ENCODE measurements around the gene KCNK18.
"Not testable (repeated sequence)": the region's sequence is repeated elsewhere in the genome, so short reads cannot be mapped to it uniquely, and the experiment has no call there.

Gene KCNK18

DNA sequence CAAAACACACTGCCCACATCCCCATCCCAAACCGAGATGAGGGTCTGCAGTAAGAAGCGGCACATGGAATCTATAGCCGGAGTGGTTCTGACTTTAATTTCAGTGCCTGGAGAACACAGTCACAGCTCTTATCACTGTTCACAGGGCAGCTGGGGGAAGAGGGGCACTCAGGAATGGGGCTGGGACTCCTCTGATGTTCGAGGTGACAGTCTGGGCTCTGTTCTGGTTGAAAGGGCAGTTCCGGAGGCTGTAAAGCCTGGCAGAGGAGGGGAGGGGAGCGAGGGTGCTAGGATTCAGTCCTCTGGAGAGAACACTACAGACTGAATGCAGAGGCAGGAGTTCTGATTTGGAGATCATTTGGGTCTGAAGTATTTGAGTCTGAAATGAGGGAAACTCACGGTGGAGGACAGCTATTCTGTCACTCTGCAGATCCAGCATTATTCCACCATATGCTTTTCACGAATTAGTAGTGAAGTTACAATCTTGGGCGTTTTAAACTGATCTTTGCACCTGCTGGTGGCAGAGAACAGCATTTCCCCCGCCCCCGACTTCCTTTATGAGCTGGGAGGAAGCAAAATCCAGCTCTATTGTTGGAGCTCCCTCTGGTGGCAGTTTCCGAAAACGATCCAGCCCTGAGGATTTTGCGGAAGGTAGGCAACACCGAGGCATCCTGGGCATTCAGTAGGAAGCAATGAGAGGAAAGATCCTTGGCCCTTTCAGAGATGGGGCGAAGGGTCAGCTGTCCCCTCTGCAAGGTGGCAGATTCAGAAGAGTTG, 22.7 kb upstream of the KCNK18 start:
- DNase-seq, result peak; percentile 87

DNA sequence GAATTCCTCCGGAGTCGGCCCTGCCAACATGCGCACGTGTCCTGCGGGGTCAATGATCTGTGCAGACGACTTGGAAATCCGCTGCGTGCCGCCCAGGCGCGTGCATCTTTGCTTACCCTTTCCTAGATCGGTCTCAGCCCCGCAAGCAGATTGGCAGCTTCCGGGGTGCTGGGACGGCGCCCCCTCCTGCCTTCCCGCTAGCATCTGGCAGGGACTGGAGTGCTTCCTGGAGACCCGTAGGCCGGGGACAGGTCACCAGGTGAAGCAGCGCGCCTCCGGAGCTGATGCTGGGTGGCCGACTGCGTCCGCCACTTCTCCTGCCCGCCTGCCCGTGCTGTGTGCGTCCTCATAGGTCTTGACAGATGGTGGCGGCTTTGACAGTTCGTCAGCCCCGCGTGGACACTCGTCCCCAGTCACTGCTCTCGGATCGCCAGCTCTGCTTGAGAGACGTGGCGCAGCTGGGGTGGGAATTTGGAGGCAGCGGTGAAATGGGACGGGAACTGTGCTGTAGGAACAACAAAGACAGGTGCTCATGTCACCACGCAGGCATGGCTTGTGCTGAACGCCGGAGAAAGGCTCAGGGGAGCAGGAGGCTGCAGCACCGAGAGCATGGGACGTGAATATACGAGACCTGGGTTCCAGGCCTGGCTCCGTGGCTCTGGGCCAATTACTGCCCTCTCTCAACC, 21.9 kb upstream of the KCNK18 start:
- no peak for DNase-seq

GRCh38 chr10:117175901-117176534, 21.3 kb upstream of the KCNK18 start:
- peak; percentile 81 for DNase-seq

GRCh38 chr10:117178190-117178589, 19.1 kb upstream of the KCNK18 start:
- DNase-seq, result no peak

- no peak for DNase-seq
These were observed 13.0 kb upstream of the KCNK18 start for GRCh38 chr10:117184296-117184695.

DNA sequence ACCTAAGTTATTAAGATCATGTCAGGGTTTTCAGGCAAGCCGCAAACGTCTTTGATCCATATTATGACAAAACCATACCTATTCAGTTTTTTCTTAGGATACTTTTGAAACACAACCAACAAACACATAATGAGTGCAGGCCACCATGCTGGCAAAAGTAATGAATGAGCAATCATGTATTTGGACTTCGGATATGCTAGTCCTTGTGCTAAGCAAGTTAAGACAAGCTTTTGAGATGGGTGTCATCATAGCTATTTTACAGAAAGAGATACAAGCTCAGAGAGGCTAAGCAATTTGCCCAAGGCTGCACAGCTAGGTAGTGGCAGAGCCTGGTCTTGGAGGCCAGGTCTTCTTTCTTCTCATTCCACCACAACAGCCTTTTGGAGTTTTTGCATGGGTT, 12.5 kb upstream of the KCNK18 start:
- no peak for DNase-seq

- not testable (repeated sequence) for DNase-seq
These were observed 11.5 kb upstream of the KCNK18 start for GRCh38 chr10:117185817-117186216.

DNA sequence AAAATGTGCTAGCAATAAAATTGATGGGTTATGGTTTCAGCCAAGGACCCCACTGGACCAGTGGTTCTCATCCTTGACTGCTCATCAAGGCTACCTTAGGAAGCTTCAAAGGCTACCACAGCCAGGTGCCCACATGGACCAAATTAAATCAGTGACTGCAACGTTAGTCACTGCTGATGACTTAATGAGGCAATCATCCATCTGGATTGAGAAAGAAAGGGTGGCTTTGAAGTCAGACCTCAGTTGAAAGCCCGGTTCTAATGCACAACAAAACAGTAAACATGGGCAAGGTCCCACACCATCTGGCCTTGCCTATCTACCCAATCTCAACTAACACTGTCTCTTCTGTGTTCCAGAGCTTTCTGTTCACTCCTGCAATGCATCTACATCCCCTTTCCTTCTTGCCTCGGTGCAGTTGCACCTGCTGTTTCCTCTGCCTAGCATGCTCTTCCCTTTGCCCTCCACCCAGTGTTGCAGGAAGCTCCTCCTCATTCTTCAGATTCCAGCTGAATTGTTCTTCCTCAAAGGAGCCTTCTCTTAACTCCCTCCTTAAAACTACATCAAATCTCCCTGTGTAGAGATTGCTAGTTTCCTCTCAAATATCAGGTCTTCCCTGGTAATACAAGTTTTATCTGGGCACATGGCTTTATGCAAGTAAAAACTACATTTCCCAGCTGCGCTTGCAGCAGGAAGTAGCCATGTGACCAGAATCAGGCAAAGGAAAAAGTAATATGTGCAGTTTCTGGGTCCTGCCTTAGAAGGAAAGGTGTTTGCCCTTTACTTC, 10.3 kb upstream of the KCNK18 start:
- DNase-seq, result no peak

DNA sequence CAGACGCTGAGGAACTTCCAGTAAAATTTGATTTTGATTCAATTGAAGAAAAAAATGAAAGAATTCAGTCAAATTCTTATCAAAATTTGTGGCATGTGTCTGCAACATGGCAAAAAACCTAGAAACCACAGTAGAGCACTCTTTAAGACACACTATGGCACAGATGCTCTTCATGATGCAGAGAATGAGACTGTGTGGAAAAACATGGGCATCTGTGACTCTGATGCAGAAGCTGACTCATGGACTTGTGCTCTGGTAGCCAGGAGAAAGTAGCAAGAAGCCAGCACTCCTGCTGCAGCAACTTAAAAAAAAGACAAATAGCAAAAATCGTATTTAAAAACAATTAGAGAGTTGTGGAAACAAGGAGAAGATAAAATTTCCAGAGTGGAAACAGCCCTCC, 8.9 kb upstream of the KCNK18 start:
- DNase-seq, result no peak

DNA sequence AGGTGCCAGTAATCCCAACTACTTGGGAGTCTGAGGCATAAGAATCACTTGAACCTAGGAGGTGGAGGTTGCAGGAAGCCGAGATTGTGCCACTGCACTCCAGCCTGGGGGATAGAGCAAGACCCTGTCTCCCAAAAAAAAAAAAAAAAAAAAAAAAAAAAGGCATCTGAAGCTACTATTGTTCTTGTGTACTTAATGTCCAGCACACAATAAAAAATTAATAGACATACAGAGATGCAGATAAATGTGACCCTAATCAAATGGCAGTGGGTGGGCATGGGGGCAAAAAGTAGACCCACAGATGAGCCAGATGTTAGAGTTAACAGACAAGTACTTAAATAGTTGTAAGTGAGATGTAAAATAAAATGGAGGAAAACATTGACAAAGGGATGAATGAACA, 7.7 kb upstream of the KCNK18 start:
- no peak for DNase-seq

- DNase-seq, result no peak
These were observed 799 bp downstream of the KCNK18 start for GRCh38 chr10:117198088-117198487.

- DNase-seq, result no peak
These were observed 4.5 kb downstream of the KCNK18 start for GRCh38 chr10:117201826-117202225.

DNA sequence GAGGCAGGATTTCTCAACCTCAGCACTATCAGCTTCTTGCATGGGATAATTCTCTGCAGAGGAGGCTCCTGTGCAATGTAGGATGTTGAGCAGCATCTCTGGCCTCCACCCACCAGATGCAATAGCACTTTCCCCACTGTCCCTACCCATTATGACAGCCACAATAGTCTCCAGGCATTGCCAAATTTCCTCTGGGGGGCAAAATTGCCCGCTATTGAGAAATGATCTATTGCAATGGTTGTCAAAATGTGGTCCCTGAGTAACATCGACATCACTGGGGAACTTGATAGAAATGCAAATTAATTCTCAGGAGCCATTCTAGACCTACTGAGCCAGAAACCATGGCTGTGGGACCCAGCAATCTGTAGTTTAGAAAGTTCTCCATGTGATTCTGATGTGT, 7.0 kb downstream of the KCNK18 start:
- DNase-seq, result no peak

DNA sequence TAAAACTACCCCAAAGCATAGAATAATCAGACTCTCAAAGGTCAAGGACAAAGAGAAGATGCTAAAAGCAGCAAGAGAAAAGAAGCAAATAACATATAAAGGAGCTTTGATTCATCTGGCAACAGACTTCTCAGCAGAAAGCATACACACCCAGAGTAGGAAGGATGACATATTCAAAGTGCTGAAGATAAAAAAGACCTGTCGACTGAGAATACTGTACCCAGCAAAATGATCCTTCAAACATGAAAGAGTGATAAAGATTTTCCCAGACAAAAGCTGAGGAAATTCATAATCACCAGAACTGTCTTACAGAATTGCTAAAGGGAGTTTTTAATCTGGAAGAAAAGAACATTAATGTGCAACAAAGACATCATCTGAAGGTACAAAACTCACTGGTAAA, 14.9 kb downstream of the KCNK18 start:
- no peak for DNase-seq

- DNase-seq, result no peak
These were observed 17.1 kb downstream of the KCNK18 start for GRCh38 chr10:117214401-117214800.

- no peak for DNase-seq
These were observed 17.8 kb downstream of the KCNK18 start for GRCh38 chr10:117215079-117215478.

GRCh38 chr10:117216028-117216427, 18.7 kb downstream of the KCNK18 start:
- no peak for DNase-seq

DNA sequence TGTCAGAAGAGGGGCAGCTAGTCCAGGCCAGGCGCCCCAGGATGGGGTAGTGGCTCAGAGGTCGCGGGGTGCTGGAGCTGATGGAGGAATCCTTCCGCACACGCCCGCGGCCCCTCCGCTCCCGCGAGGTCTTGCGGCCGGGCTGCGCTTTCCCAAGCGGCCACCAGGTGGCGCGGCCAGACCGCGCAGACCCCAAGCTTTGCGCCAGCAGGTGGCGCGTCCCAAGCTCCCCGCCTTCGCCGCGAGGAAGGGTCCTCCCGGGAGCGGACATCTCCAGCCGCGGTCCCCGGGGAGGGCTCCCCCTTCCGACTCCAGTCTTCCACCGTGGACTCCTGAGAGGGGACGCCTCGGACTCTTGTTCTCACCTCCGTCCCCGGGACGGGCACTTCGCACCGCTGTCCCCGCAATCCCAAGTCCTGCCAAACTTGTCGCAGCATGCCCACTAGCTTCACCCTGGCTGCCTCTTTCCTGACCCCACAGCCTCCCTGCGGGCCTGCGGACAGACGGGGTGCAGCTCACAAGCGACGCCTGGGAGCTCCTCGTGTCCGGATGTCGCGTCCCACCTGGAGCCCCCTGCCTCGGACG, 19.4 kb downstream of the KCNK18 start:
- DNase-seq, result peak; percentile 73

DNA sequence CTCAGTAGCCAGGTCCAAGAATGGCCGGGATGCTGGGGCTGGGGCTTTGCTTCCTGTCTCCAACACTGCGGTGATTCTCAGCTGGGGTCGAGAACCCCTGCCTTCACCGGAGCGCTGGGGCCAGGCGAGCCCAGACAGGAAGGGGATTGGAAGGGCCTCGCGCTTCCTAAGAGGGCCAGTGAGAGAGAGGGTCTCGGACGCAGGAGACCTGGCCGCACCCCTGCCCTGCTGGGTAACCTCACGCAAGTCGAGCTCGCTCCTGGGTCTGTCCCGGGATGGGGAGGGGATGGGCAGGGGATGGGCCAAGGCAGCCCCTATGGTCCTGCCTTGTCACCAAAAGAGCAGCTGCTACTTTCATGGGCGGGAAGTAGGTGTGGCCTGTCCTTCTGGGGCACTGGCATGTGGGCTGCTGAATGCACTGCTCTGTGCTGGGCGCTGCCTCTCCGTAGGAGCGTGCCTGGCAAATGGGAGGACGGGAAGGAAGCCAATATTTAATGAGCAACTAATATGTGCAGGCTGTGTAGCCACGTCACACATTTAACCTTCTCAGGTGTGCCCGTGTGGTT, 20.0 kb downstream of the KCNK18 start:
- DNase-seq, result peak; percentile 28

DNA sequence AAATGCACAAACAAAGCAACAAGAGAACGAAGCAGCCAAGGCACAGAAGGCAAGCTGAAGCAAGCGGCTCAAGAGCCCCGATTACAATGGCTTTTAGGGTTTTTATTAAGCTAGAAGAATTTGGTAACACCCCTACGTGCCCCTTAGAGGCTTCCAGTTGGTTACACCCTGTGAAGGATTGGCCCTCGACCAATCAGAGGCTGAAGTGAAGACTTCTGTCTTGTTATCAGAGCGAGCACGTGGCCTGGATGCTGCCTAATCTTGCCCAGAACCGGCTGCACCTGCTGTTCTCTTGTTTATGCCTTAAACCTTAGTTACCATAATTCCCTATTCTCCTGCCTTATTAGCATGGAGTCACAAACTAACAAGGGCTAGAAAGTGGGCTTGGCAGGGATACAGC, 21.4 kb downstream of the KCNK18 start:
- DNase-seq, result no peak

DNA sequence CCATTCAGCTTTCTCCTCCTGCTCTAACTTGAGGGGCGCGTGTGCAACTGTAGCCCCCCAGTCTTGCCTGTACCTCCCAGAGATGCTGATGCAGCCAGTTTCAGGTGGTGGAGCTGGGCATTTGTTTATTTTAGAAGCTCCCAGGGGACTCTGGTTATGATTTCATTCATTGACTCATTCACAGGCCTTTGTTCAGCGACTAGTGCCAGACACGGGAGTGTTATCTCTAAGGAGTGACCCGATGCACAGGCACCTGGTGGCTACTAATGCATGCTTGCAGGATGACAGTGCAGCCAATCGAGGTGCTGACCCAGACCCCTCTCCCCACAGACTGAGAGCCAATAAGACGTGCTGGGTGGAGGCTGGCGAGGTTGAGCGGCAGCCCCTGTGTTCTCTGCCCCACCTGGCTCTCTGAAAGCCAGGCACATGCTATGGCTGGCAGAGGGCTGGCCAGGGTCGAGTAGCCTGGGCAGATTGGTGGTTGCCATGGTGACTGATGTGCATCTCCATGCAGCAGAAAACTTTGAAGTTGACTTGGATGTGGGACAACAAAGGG, 23.9 kb downstream of the KCNK18 start:
- DNase-seq, result no peak

DNA sequence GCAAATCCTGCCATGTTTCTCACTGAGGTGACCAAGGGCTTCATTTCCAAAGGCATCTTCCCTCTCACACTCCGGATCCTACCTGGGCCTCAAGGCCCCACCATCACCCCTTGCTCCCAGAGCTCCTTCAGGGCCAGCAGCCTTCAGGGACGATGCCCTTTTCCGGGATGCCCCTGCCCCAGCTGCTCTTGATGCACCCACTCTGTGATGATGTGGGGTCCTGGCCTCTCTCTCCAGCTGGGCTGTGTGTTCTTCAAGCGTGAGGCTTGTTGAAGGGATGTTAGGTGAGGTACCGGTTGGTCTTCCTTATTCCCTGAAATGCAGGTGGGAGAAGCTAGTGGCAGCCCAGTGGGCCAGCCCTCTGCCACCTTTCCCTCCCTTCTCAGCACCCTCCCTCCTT, 25.3 kb downstream of the KCNK18 start:
- no peak for DNase-seq

Data from activated naive CD4-positive, alpha-beta T cell treated with anti-CD3 and anti-CD28 coated beads, Interleukin-2, amount 50 U/mL, for 16 hours (primary cell).